GM21723 (cell line): Measurements from ENCODE around the gene MRPL20.
"Not testable (repeated sequence)": the region's sequence is repeated elsewhere in the genome, so short reads cannot be mapped to it uniquely, and the experiment has no call there.

Experiments
- ATAC-seq: cut with Tn5 transposase; IDR thresholded peaks from one replicate; pipeline ENCODE4 v1.9.1; 2021; ENCODE audit warnings: mild to moderate bottlenecking, moderate library complexity; ENCODE audit not compliant: unreplicated experiment

Gene MRPL20

DNA sequence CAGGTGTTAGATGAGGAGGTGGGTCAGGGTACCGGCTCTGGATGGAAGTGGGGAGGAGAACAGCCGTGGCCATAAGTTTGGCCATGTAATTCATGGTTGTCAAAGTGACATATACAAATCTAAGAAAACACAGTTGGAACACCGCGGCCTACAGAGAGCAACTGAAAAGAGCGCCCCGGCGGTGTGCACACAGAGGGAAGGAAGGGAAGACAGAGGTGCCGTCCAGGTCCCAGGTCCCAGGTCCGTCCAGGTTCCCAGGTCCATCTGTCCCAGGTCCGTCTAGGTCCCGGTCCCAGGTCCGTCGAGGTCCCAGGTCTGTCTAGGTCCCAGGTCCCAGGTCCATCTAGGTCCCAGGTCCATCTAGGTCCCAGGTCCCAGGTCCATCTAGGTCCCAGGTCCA lies 4.5 kb upstream of the MRPL20 start:
- no peak for ATAC-seq

DNA sequence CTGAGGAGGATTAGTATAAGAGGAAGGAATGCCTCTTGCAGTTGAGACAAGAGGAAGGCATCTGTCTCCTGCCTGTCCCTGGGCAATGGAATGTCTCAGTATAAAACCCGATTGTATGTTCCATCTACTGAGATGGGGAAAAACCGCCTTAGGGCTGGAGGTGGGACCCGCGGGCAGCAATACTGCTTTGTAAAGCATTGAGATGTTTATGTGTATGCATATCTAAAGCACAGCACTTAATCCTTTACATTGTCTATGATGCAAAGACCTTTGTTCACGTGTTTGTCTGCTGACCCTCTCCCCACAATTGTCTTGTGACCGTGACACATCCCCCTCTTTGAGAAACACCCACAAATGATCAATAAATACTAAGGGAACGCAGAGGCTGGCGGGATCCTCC lies 3.1 kb upstream of the MRPL20 start:
- not testable (repeated sequence) for ATAC-seq

DNA sequence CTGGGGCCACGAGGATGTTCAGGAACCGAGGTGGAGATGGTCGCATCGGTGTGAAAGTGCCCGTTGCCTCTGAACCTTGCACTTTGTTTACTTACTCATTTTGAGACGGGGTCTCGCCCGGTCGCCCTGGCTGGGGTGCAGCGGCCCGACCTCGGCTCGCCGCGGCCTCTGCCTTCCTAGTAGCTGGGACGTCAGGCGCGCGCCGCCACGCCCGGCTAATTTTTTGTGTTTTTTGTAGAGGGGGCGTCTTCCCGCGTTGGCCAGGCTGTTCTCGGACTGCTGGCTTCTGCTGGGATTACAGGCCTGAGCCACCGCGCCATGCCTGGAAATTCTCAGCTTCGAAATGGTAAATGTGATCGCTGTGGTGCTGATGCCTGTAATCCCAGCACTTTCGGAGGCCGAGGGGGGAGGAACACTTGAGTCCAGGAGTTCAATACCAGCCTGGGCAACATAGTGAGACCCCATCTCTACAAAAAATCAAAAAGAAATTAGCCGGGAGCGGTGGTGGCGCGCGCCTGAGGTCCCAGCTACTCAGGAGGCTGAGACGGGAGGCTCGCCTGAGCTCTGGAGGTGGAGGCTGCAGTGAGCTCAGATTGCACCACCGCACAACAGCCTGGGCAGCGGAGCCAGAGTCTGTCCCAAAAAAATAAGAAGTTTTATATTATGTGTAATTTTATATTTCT lies 684 bp upstream of the MRPL20 start:
- ATAC-seq: peak; percentile 19

DNA sequence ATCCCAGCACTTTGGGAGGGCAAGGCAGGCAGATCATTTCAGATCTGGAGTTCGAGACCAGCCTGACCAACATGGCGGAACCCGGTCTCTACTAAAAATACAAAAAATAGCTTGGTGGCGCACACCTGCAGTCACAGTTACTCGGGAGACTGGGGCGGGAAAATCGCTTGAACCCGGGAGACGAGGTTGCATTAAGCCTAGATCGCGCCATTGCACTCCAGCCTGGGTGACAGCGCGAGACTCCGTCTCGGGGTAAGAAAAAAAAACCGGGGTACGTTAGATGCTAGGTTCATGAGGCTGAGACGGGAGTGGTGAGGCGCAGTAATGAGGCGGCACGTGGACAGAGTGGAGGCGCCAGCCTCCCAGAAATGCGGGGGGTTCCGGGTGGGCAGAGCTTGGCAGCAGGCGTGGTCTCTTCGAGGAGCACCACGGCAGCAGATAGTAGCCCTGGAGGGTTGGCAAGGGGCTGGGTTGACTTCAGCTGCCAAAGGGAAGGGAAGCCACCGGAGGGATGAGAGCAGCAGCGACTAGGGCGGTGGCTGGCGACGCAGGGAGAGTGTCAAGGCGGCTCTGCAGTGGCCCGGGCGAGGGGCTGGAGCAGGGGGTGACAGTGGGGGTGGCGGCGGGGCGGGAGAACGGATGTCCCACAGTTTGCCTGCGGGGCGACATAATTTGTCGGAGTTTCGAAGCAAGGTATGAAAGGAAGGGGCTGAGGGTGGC lies 832 bp downstream of the MRPL20 start:
- ATAC-seq: no peak

DNA sequence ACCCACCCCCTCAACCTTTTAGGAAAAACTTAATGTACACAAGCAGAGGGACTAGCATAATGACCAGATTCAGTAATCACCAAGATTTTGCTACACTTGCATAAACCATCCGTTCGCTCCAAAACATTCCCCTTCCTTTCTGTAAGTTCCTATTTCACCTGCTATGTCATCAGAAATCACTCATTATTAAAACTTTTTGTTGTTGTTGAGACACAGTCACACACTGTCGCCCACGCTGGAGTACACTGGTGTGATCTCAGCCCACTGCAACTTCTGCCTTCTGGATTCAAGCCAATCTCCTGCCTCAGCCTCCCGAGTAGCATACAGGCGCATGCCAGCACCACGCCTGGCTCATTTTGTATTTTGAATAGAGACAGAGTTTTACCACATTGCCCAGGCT lies 3.4 kb downstream of the MRPL20 start:
- no peak for ATAC-seq

DNA sequence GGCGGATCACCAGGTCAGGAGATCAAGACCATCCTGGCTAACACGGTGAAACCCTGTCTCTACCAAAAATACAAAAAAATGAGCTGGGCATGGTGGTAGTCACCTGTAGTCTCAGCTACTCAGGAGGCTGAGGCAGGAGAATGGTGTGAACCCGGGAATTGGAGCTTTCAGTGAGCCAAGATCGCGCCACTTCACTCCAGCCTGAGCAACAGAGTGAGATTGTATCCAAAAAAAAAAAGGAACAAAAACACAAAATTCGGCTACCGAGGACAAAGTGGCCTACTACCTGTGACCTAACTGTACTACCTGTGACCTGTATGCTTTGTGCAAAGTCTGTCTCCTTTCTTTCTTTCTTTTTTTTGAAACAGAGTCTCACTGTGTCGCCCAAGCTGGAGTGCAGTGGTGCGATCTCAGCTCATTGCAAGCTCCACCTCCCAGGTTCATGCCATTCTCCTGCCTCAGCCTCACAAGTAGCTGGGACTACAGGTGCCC lies 4.1 kb downstream of the MRPL20 start:
- not testable (repeated sequence) for ATAC-seq

DNA sequence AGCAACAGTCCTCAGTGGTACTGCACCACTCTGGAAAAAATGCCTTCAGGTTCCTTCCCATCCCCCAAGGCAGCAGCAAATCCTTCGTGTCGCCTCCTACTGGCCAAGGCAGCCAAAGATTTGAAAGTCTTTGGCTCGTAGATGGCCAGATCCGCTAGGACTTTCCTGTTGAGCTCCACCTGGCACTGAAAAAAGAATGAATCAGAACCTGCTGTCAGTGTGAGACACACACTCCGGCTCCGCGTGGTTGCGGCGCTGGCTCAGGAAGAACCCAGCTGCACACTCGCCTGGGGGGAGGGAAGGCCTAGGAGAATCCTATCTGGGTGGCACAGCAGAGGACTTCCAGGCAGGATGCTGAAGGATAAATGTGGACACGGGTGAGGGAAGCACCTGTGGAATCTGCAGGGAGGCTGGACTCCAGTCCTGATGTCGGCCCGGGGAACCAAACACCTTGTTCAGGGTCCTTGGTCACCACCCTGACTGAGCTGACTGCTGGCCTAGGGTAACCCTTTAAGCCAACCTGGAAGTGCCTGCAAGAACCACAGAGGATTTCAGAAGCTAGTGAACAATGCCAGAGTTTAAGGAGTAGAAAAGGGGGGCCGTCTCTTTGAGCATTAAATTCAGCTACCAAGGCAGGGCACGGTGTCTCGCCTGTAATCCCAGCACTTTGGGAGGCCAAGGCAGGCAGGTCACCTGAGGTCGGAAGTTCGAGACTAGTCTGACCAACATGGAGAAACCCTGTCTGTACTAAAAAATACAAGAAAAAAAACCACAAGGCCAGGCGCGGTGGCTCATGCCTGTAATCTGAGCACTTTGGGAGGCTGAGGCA lies 4.8 kb downstream of the MRPL20 start:
- ATAC-seq: no peak

DNA sequence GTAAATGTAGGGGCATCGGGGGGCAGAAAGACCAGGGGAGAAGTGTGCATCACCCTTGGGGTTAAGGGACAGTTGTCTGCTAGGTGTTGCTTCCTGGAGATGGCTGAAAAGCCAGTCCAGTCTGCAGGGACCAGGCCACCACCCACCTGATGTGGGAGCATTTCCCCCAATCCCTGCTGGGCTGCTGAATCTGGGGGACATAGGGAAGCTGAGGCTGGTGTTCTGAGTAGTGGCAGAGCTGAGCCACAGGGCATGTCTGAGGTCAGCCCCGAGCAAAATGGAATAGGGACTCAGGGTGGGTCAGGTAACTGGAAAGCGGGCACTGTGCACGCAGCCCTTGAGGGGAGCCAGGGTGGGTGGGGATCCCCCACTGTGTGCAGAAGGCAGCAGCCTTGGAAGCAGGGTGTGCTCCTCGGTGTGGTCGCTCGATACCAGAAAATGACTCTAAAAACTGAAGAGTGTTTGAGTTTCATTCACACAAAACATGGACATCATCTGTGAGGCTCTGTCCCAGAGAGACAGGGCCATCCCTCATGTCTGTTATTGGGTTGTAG lies 5.6 kb downstream of the MRPL20 start:
- no peak for ATAC-seq

DNA sequence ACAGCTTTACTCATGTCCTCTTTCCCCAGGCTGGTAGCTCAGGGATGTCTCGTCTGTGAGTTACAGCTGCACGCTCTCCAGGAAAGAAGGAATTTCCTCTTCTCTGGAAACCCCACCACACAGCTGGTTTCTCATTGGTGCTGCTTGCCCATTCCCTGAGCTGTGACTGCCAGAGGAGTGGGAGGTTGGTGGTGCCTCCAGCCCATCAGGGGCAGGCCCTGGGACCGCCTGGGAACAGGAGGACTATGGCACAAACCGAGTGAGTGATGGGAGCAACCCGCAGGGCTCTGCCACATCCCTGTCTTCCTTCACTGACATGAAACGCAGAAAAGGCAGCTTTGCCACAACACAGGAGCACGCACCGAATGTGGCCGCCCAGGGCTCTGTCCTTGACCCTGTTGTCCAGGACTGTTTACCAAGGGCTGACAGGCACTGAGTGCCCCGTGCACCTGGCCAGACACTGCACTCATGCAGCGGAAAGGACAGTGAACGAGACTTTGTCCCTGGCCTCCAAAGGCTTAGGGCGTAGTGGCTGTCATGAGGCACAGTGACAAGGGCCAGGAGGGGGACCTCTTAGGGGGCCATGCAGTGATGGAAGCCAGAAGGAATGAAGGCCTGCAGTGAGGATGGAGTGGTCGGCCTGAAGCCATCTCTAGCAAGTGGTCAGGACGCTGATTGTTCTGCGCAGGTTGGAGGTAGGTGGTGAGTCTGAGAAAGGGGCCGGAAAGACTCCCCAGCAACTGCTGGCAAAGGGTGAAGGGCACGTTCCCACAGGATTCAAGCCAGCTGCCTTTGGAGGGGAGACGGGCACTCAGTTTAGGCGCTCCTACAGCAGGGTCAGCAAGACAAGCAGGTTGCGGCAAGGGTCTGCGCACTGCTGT lies 6.3 kb downstream of the MRPL20 start:
- no peak for ATAC-seq

DNA sequence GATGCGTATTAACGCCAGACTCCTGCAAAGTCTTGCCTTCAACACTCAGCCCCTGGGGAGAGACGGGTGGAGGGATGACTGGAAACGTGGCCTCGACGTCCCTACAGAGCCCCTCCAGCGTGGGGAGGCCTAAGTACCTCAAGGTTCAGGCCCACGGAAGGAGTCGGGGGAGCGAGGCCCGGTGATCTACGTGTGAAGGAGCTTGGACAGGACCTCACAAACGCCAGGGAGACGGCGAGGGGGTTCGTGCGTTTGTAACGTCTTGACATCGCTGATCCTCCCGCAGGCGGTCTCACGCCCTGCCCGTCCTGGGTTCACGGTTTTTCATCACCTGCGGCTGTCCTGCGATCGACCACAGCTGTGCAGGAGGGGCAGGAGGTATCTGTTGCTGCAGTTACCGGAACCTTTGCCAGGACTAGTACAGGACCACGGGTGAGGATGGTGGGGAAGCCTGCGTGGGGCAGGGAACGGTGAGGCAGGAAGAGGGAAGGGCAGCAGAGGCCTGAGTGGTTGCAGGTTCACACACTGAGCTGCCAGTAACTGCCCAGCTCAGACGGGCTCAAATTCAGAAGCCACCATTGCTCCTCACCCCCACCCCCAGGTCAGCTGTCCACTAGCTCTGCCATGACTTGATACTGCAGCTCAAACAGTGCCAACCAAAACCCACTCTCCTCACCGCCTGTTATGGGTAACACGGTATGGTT lies 7.1 kb downstream of the MRPL20 start:
- no peak for ATAC-seq

DNA sequence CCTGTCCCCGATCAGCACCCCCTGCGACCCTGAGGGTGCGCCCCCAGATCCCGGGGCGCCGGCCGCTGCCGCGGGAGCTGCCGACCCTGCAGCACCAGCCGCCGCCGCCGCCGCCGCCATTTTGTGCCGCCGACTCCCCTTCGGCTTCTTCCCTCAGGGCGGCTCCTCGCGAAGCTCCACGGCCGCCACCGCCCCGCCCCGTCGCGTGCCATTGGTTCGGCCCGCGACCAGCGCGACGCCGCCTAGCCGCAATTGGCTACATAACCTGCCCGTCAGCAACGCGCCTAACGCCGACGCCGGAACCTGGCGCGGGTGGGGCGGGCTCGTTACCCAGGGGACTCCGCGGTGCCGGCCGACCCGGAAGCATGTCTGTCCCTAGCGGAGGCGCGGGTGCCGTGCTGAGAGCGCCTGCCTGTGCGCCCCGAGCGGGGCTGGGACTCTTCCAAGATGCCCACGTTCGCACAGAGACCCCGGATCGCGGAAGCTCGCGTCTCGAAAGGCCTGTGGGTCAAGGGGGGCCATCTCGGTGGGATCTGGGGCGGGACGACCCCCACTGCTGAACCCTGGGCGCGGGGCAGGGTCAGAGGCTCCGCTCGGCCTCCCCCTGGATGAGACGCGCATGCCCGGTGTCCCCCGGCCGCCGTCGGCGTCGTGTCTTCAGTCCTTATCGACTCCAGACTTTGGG lies 7.8 kb downstream of the MRPL20 start, which contains the start of gene CCNL2:
CCNL2 (minus strand) TSS at position 149 of the 685 bp plus-strand sequence; CDS start at position 120, 29 bp downstream.
- peak; percentile 87 for ATAC-seq

DNA sequence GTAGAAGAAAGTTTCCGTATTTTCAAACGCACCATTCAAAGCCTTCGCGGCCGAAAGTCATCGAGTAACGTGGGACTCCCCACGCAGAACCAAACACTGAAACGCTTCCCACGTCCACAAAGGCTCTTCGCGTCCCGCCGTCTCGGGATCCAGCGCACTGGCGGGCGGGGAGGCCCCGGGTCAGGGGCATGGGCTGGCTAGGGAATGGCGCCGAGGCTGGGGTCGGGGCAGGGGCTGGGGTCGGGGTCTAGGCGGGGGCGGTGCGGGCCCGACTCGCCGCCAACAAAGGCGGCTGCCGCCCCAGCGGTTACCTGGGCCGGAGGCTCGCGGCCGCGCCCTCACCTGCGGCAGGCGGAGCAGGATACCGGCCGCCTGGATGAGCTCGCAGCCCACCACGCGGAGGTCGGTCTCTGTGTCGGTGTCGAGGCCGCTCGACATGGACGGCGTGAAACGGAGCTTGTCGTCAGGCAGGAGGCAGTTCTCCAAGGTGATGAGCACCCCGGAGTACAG lies 8.4 kb downstream of the MRPL20 start:
- peak; percentile 7 for ATAC-seq

DNA sequence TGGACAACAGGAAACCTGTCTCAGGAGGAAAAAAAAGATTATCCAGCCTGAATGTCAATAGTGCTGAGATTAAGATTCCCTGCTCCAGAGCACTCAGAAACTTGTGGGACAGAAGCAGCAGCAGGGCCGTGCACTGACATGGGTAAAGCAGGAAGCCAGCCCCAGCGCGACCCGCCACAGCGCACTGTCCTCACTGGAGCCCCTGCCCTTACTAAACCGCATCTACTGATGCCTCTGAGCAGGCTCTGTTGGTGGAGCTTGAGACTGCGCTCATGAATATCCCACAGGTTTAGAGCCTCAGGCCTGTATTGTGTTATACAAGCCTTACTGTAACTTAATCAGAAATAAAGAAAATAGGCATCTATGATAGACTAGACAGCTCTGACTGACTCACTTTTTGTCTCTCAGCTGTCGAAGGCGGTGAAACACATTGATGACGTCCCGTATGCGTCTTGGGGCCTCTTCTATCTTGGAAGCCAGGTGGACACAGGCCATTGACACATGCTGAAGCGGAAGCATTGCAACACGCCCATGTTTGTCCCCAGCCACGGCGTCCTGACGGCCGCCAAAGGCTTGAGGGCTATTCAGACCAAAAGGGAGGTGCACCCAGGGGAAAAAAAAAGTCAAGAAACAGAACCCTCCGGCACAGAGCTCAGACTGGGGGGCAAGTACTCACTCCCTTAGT lies 9.1 kb downstream of the MRPL20 start:
- ATAC-seq: no peak

DNA sequence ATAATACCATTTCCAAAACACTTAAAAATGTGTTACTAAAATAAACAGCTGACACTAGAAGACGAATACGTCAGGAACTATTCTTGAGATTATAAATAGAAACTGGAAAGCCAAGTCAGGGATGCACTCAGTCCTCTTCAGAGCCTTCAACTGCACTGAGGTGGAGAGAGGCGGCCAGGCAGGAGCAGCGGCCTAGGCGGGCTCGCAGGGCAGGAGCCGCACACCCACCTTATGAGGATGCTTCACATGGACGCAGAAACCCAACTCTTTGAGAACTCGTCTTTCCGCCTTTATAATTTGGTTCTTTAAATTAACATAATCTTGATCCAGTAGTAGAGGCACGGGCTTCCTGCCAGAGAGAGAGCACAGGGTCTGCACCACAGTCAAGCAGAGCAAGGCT lies 11.9 kb downstream of the MRPL20 start:
- no peak for ATAC-seq

DNA sequence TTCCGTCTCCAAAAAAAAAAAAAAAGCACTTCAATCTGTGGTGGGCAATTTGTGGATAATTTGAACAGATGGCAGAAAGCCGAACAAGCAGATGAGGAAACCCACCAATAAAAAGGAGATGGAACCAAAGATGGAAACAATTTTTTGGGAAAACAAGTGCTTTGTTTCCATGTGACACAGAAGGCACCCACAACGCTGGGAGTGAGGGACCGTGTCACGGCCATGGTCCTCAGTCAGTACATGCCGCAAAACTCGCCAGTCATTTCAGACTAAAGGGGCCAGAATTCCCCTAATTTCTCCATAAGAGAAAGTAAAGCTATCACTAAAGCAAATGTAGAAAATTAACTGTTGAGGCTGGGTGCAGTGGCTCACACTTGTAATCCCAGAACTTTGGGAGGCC lies 13.0 kb downstream of the MRPL20 start:
- no peak for ATAC-seq

DNA sequence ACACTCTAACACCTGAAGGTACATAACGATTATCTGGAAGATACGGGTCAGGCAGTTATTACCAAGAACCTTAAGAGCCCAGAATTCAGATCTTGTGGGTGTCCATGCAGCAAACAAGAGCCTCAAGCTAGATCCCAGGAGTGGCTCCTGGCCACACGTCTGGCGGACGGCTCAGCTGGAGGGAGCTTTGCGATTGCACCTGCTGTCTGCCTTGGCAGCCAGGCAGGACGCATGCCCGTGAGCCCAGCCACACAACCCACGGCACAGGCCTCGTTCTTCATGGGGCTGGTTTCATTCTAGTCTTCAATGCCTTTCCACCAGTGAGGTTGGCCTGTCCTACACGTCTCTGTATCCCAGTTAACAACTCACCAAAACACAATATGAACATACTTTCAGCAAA lies 13.7 kb downstream of the MRPL20 start:
- ATAC-seq: no peak

DNA sequence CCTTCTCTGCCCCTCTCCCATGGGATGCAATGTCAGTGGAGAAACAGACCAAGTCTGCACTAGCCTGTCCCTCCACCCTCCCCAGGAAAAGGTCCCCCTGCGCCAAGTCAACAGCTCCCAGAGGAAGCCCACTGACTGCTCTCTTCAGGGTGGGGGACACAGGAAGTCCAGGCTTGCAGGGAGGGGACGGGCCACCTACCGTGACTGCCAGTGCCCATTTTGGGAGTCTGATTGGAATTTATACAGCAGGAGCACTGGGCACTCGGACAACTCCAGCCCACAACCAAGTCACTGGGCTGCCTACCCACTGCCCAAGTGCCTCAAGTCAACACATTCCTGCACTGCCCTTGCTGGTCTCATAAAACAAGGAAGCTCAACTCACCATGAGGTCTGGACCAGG lies 14.1 kb downstream of the MRPL20 start:
- no peak for ATAC-seq

DNA sequence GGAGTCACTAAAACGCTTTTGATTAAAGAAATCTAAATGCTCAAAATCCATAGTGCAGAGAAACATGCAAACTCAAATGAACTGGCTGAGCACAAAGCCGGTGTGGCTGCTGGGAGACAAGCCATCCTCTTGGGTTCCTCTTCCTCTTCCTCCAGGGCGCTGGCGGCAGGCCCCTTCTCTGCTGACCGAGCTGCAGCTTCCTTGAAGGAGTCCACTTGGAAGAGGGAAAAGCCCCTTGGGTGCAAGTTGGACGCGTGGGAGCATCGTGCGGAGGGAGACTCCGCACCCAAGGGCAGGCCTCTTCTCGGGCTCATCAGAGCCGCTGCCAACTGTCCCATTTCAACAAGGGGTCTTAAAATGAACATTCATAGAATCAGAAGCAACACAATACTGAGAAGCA lies 15.9 kb downstream of the MRPL20 start:
- ATAC-seq: no peak
